DMS153 treated with DMSO at 0.1 percent for 48 hours (cell line): Measurements from ENCODE around the gene ANXA2.
A peak's percentile ranks its signal among the peaks of the same experiment; 100 is the strongest.
"Not testable (repeated sequence)": the region's sequence is repeated elsewhere in the genome, so short reads cannot be mapped to it uniquely, and the experiment has no call there.

Source experiments
- DNase-seq: peaks from one replicate; lab custom pipeline; 2025; ENCODE audit not compliant: unreplicated experiment; lab: John Stamatoyannopoulos, UW

The ANXA2 gene

DNA sequence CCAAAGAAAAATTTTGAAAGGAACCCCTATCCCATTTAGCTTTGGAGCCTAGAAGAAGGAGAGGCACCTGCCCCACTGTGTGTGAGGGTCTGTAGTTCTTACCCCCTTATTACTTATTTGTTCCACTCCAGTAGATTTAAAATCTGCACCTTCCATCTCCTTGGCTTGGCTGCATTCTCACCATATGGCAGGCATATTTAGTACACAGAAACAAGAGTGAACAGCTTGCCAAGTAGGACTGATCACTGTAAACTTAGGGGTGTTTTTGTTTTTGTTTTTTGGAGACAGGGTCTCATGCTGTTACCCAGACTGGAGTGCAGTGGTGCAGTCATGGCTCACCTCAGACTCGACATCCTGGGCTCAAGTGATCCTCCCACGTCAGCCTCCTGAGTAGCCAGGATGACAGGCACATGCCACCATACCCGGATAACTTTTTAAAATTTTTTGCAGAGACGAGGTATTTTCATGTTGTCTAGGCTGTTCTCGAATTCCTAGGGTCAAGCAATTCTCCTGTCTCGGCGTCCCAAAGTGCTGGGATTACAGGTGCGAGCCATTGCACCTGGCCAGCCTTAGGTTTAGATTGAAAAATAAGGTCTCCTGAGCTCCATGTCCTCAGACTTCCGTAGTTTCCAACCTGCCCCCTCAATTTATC, 14.1 kb upstream of the ANXA2 start:
- DNase-seq, result no peak

DNA sequence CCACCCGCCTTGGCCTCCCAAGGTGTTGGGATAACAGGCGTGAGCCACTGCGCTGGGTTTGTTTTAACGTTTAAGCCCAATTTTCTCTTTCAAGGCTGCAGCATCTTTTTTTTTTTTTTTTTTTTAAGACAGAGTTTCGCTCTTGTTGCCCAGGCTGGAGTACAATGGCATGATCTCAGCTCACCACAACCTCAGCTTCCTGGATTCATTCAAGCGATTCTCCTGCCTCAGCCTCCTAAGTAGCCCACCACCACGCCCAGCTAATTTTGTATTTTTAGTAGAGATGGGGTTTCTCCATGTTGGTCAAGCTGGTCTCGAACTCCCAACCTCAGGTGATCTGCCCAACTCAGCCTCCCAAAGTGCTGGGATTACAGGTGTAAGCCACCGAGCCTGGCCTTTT, 12.6 kb upstream of the ANXA2 start:
- not testable (repeated sequence) for DNase-seq

DNA sequence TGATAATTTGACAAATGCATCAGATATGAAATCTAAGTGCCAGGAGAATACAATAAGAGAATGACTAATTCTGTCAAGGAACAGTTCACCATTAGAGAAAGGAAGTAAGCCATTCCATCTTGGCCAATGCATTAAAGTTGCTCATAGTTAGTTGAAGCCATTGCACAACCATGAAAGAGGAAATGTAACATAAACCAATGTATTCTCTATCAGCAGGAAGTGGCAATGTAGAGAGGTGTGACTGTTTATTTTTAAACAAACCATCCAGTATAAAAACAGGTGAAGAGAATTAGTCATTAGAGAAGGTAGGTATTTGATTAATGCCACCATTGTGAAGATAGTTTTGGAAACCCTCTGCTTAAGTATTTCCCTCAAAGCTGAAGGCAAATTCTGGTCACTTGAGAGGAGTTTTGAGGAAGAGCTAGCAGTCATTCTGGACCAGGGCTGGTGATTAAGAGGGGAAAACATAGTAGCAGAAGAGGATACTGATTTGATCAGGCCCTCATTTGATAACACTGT, 10.7 kb upstream of the ANXA2 start:
- DNase-seq, result no peak

DNA sequence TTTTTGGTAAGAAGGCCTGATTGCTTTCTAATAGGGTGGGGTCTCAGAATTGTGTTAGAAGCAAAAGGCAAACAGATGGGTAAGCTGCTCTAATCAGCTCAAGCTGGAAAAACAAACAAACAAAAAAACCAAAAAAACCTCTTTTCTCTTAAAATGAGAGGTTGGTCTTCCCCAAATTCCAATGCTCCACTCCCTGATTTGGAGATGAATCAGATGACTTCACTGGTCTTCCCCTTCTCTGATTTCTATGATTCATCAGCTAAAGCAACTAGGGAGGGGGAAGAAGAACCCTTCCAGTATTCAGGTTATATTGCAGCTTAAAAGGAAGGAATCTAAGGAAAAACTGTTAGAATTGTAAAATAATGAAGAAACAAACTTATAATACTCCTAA, 9.6 kb upstream of the ANXA2 start:
- no peak for DNase-seq

DNA sequence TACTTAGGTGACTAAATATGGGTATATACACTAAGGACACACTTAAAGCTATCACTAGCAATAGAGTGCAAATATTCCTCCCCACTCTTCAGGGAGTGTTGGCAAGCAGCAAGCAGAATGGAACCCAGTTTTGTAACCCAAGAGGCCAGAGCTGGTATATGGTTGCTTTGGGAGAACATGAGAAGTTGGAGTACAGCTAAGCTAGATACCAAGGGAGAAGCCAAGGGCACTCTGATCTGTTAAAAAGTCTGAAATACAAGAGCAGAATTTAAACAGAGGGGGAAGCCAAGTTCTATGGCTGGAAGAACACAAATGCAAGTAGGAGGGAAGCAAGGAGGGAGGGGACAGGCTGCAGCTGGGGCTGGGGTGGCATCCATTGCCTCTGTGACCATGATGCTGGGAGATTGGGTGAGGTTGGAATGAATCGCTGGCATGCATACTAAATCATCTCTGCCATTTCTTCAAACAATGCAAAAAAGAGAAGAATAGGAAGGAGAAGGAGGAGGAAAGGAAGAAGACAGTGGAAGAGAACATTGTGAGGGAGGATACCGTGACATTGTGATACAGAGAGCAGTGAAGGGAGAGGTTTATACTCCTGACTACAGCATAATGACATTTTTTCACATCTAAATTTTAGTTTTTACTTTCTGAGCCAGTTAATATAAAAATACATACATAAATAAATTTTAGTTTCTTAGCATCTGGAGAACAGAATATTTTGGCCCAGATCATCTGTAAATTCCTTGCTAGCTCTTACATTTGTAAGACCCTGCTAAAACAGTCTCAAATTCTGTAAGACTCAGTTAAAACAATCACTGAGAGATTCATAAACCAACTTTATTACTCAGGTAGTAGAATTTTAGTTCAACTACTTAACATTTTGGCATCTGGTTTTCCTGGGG, 9.0 kb upstream of the ANXA2 start:
- no peak for DNase-seq

DNA sequence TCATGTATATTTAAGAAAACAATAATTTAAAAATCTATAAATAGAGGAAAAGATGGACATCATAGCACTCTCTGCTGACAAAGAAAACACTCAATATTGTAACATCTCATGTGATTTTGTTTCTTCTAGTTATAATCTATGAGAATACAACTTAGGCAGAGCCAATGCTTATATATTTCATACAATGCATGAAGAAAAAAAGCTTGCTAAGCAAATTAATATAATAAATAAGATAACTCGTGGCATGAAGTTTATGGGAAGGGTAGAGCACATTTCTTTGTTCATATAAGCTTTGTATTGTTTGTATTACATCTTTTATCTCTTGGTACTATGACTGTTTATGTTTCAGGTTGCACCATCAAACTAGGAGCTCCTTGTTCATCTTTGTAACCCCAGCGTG, 7.6 kb upstream of the ANXA2 start:
- no peak for DNase-seq

DNA sequence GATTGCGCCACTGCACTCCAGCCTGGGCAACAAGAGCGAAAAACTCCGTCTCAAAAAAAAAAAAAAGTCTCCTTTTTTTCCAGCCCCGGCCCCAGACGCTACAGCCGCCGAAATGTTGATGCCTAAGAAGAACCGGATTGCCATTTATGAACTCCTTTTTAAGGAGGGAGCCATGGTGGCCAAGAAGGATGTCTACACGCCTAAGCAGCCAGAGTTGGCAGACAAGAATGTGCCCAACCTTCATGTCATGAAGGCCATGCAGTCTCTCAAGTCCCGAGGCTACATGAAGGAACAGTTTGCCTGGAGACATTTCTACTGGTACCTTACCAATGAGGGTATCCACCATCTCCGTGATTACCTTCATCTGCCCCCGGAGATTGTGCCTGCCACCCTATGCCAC, 6.6 kb upstream of the ANXA2 start:
- not testable (repeated sequence) for DNase-seq

DNA sequence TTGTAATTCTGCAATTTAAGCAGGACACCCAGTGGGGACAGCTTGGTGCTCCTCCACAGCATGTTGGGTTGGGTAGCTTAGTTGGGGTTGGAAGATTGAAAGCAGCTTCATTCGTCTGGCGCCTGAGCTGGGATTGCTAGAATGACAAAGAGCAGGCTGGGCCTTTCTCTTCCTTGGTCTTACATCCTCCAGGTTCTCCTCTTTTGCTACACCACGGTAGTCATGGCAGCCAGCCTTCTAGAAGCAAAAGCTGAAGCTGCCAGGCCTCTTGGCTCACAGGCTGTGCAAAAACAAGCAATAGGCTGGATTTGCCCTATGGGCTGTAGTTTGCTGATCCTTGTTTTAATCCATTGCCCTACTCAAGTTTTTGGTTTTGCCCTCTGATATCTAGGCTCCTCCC, 3.2 kb upstream of the ANXA2 start:
- no peak for DNase-seq

DNA sequence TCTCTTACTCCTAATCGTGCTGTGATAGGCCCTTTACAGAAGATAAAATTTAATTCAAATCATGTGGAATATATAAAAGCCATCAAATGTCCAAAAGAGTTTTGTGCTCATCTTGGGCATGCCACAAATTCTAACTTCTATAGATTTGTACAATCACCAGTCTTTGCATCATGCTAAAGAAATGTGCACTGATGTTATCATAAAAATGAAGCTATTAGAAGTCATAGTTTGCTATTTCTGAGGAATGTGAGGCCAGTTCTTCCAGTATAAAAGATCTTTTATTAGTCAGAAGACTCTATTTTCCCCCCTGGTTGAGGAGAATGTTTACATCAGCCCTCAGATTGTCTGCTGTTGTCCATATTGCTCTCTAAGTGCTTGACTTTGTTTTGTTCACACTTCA, 2.1 kb upstream of the ANXA2 start:
- DNase-seq, result no peak

DNA sequence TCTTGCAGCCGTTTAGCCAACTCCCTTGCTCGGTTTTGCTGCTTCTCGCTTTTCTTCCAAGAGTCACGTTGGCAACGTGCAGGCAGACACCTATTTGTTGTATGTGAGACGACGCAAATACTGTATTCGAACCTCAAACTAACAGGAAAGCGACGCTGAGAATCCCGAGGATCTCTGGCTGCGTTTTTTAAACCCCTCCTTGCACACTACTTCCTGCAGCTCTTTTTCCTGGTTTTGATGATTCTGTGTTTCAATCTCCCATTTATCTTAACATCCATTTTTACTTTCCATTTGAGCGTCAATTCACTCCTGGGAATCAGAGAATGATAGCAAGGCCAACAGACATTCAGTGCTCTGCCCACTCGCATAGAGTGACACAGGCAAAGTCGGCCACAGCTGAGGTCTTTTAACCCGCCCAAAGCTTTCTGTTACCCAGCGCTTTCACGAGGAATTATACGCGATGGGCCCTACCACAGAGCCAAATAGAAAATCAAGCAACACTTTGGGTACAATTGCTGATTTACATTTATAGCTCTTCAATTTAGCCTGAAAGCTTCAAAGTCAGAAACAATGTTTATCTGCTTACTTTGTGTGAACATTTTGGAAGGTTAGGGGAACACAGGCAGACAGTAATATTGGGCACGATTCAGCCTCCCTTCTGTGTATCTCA, 1.6 kb upstream of the ANXA2 start:
- no peak for DNase-seq

DNA sequence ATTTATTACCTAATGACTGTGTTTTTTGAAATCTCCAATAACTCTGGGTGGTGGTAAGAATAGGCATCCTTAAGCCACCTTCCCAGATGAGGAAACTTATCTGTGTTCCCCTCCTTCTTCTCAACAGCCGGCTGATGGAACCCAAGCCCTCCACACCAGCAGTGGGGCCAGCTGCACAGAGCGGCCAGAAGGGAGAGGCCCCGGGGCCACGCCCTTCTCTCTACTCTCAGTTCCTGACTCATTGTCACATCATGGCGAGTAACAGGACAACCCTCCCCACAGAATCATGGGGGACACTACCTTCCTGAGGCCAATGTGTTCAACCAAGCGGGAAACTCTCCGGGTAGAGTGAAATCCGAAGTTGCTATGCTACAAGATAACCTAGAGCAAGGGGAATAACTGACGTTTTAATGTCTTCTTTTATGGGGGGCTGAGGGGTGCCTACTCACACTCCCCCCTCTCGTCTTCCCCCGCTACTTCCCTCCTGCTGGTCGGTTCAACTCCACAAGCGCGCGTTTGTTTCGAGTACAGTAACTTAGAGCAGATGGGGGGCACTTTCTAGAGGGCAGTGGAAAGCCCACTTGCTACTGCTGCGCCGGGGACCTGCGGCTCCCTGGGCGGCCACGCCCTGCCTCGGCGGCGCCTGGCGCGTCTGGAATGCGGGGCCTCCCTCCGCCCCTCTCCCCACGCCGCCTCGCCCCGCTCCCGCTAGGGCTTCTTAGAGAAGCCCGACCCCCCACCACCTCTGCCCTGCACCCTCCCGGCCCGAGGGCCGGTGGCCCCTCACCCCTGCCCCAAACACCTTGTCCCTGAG, 621 bp downstream of the ANXA2 start:
- no peak for DNase-seq

DNA sequence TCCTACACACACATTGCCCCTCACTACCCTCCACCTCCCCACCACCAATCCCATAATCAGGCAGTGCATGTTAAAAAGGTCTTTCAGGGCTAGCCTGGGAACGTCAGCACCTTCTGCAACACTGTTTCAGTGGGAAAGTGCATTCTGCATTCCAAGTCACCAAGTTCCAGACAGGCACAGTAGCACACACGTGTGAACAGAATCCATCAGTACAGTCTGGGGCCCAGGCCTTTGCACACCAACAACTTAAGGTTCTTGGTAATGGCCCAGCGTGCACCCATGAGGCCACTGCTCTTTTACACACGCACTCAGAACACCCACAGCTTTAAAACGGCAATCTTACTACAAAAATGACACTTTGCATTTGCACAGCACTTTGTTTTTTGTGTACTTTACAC, 1.2 kb downstream of the ANXA2 start:
- no peak for DNase-seq

DNA sequence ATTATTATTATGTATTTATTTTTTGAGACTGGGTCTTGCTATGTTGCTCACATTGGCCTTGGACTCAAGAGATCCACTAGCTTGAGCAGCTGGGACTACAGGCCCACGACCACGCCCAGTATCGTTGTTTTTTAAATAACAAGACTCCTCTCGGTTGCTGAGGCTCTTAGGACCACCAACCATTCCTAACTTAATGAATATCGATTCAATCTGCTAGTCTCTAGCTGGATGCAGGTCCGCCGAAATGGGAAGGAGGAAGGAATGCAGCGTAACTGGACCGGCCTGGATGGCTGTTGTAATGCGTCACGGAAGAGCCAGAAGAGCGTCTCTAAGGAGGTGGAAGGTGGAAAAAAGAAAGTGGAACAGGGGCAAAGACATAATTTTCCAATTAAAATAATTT, 1.7 kb downstream of the ANXA2 start:
- DNase-seq, result no peak

DNA sequence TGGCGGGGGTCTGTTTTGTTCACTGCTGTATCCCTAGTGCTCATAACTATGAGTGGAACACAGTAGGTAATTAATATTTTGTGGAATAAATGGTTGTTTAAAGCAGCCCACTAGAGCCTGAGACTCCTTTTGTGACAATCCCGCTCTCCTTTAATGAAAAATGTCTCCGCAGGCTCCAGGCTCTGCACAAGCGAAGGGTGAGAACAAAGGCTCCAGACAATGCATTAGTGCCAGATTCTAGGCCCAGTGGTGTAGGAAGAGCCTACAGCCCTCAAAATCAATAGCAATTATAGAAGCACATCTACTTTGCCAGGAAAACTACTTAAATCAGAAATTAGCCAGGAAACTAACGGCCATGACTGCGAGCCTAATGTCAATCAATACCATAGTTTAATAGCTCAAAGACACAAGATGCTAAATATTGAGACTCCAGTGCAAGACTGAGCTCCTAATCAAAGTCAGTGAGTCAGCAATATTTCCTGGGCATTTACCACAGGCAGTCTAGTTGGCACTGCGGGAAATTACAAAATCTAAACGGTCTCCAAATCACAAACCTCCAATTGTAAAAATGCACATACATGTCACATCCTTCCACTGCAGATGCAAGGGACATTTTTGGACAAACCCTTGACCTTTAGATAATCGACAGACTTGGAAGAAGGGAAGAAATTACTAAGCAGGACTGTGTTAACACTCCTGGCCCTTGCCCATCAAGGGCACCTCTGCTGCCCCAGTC, 2.3 kb downstream of the ANXA2 start:
- DNase-seq, result no peak

DNA sequence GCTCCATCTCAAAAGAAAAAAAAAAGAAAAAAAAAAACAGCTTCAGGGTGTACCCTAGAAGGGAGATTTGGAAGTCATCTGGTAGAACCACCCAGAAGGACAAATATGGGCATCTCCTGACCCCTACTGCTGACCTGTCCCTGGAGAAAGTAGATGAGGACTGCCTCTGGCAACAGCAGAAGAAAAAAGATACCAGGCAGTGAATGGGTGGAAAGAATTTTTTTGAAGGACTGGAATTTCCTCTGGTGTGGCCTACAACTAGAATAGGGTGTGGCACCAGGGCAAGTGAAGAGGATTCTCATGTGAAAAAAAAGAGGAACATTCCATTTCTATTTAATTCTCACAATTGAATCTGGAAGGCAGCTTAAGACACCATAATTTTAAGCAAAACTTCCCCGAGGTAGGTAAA, 3.1 kb downstream of the ANXA2 start:
- DNase-seq, result no peak

DNA sequence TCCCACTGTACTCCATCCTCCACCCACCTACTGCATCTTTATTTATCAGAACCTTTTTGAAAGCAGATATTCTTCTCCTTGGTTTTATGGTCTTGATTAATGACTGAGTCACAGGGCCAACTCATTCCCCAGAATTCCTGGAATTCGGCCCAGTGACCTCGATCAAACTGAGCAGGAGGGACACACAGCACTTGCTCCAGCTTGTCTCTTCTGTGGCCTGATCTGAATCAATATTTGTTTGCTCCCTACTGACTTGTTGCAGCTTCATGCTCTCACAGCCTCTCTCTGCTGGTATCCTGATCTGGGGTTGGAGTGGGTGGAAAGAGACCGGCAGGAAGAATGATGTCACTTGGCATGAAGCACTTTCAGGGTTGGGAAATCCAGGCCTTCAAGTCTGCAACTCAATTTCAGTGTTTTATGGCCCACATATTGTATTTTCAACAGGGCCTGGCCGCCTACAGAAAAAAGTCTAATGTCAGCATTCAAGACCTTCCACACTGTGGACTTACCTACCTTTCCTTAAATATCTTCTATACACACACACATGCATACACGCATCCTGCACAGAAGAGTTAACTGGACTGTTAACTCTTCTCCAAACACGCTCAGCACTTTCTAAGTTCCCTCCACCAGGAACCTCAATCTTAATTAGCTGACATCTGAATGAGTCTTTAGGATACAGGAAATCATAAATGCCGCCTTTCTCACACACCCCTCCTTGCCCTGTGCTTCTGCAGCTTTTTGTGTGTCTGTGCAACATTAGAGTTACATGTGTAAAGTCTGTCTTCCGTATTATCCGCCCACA, 4.6 kb downstream of the ANXA2 start:
- DNase-seq, result peak; percentile 21

DNA sequence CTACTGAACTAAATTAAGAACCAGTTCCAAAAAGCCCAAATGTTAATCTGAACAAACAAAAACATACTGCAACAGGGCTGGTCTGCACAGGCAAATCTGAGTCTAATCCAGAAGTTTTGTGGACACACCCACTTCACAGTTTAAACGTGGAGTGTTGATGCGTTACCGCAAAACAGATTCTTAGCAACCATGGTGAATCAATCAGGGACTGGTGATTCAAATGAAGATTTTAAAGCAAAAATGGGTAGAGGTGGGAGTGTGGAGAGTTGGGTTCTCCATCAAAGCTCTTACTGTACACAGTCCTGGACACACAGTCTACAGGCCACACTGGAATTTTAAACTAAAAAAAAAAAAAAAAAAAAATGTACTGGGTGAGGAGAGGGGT, 5.2 kb downstream of the ANXA2 start:
- DNase-seq, result no peak

DNA sequence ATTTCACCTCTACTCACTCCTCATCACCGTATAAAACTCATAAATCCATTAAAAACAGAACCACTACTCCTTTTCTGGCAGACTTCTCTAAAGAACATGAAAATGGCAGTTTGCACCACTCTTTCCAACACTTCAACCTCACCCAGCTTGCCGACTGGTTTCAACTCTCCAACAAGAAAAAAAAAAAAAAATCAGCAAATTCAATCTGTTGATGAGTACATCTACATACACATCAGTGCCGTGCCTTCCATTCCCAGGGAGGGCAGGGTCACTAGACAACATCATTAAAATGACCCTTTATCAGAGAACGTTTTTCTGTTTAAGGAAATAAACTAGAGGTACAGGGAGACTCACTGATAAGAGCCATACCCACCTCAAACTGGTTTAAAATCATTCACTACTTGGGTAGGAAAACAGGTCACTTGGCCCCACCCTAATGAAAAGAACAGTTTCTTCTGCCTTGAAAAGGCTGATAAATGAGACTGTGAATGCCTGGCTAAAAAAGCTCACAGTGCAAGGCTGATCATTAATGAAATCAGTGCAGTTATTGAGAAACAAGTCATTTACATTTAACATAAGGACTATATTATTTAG, 6.0 kb downstream of the ANXA2 start:
- DNase-seq, result no peak

DNA sequence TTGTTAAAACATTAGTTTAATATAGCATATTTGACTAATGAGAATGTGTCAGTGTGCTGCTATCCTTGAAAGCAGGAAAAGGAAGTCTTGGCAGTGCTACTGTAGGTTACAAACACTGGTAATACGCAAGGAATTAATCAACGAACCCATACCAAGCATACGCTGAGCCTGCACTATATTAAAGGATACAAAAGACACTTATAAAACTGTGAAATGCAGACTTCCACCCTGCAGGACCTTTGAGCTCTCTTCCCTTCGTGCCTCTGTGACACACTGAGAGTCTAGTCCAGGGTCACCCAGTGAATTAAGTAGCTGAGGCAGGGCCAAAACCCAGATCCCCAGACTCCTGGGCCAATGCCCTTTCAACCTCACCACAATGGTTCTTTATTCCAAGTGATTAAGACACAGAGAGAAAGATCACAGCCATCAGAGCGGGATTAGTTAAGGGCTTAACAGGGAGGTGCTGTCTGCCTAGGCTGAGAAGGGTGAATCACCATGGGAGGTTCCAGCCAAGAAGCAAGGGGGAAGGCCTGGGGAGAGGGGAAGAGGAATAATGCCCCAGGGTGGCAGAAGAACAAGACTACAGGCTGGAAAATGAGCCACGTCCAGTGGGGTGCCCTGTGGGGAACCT, 6.8 kb downstream of the ANXA2 start:
- no peak for DNase-seq
